Neural cell (in vitro differentiated cells): ENCODE data around the gene MAGI2. TPM values are rescaled to one million over a fixed set of nuclear protein-coding genes. Genes with fewer than 3 reads are reported as not detected.

Experiments
- H2AFZ ChIP-seq: fragments of 200-600, 300-800 bp; sonication (generic), shearing (Covaris generic); 2 replicates; pipeline ENCODE4 v1.6.0; 2014; ENCODE audit warnings: low read depth, mild to moderate bottlenecking, antibody characterized with exemption, low read length, moderate library complexity
- H3F3A ChIP-seq: fragments of 200-600 bp; shearing (Covaris generic); 2 replicates; pipeline ENCODE4 v1.6.1; 2016; ENCODE audit warnings: mild to moderate bottlenecking, moderate library complexity, mixed read lengths, antibody characterized with exemption, low read length; ENCODE audit not compliant: insufficient read depth, poor library complexity, severe bottlenecking
- H3K27ac ChIP-seq: fragments of 200-600, 300-800 bp; sonication (generic), shearing (Covaris generic); 2 replicates; pipeline ENCODE4 v1.5.1; 2014; ENCODE audit warnings: mild to moderate bottlenecking, low read length, moderate library complexity
- H3K27me3 ChIP-seq: fragments of 300-800, 200-600 bp; sonication (generic), shearing (Covaris generic); 2 replicates; pipeline ENCODE4 v1.6.0; 2014; ENCODE audit warnings: mild to moderate bottlenecking, low read depth, low read length, moderate library complexity; ENCODE audit not compliant: insufficient read depth
- H3K36me3 ChIP-seq: fragments of 300-800, 200-600 bp; sonication (generic), shearing (Covaris generic); 2 replicates; pipeline ENCODE4 v1.5.1; 2014; ENCODE audit warnings: mild to moderate bottlenecking, antibody characterized with exemption, low read length, moderate library complexity; ENCODE audit not compliant: insufficient read depth
- H3K4me2 ChIP-seq: fragments of 300-800, 200-600 bp; sonication (generic), shearing (Covaris generic); 2 replicates; pipeline ENCODE4 v1.6.0; 2014; ENCODE audit warnings: mild to moderate bottlenecking, low read length
- H3K4me3 ChIP-seq: fragments of 300-800, 200-600 bp; sonication (generic), shearing (Covaris generic); 2 replicates; pipeline ENCODE4 v1.5.1; 2014; ENCODE audit warnings: mild to moderate bottlenecking, low read length, moderate library complexity
- H3K79me2 ChIP-seq: fragments of 200-600 bp; shearing (Covaris generic); replicated peaks from 2 replicates; pipeline ENCODE4 v1.6.0; 2014; ENCODE audit warnings: mild to moderate bottlenecking, low read length, moderate library complexity; ENCODE audit not compliant: insufficient read depth
- H3K9ac ChIP-seq: fragments of 300-800, 200-600 bp; sonication (generic), shearing (Covaris generic); 2 replicates; pipeline ENCODE4 v1.6.1; 2016; ENCODE audit warnings: mild to moderate bottlenecking, low read length, mixed read lengths
- H3K9me2 ChIP-seq: fragments of 200-600 bp; shearing (Covaris generic); 2 replicates; pipeline ENCODE4 v1.6.1; 2016; ENCODE audit warnings: mild to moderate bottlenecking, low read length, mixed read lengths; ENCODE audit not compliant: insufficient read depth
- H3K9me3 ChIP-seq: fragments of 200-600, 300-800 bp; sonication (generic), shearing (Covaris generic); 2 replicates; pipeline ENCODE4 v1.6.1; 2016; ENCODE audit warnings: mild to moderate bottlenecking, mixed run types, low read length, moderate library complexity, mixed read lengths
- H4K20me1 ChIP-seq: fragments of 200-600 bp; shearing (Covaris generic); 2 replicates; pipeline ENCODE4 v1.6.1; 2016; ENCODE audit warnings: mild to moderate bottlenecking, mixed run types; ENCODE audit not compliant: insufficient read depth
- EP300 ChIP-seq: fragments of 450-650 bp; conservative IDR thresholded peaks from 2 replicates; pipeline ENCODE4 v1.6.1; 2014; ENCODE audit warnings: antibody characterized with exemption, mild to moderate bottlenecking, moderate library complexity; ENCODE audit not compliant: poor library complexity, severe bottlenecking
- EZH2 ChIP-seq: fragments of 200-600, 300-800 bp; shearing (Covaris generic), sonication (generic); IDR thresholded peaks from 2 replicates; pipeline ENCODE4 v1.6.1; 2014; ENCODE audit warnings: antibody characterized with exemption, low read length, borderline replicate concordance, mild to moderate bottlenecking; ENCODE audit not compliant: insufficient read depth, poor library complexity, severe bottlenecking
- MXI1 ChIP-seq: fragments of 450-650 bp; conservative IDR thresholded peaks from 2 replicates; pipeline ENCODE4 v1.6.1; 2014; ENCODE audit warnings: antibody characterized with exemption, mild to moderate bottlenecking; ENCODE audit not compliant: poor library complexity, severe bottlenecking
- POLR2AphosphoS5 ChIP-seq: IDR thresholded peaks from 2 replicates; pipeline ENCODE4 v1.6.1; 2012
- RAD21 ChIP-seq: fragments of 450-650 bp; conservative IDR thresholded peaks from 2 replicates; pipeline ENCODE4 v1.6.1; 2014; ENCODE audit warnings: antibody characterized with exemption, mild to moderate bottlenecking, moderate library complexity
- REST ChIP-seq: IDR thresholded peaks from 2 replicates; pipeline ENCODE4 v1.6.1; 2012; ENCODE audit warnings: borderline replicate concordance
- SMC3 ChIP-seq: fragments of 450-650 bp; conservative IDR thresholded peaks from 2 replicates; pipeline ENCODE4 v1.6.1; 2014; ENCODE audit warnings: antibody characterized with exemption, mild to moderate bottlenecking, moderate library complexity; ENCODE audit not compliant: poor library complexity
- TAF1 ChIP-seq: IDR thresholded peaks from 2 replicates; pipeline ENCODE4 v1.6.1; 2012; ENCODE audit warnings: low read depth
- polyA plus RNA-seq: library from polyadenylated mRNA; depleted of rRNA; stranded (reverse); fragments of >200 nt; gene quantifications from 2 replicates; pipeline ENCODE4 v1.2.3, GENCODE V29; 2014

The MAGI2 gene
- polyA plus RNA-seq, 1 donor from 2014 or later = 19.3 TPM

GRCh38 chr7:78189762-78190161, 1263.7 kb downstream of the MAGI2 start:
- Histone ChIP-seq H3K4me3 (no peak overlapping the region), H2AFZ (no peak overlapping the region), H3K36me3 (peaks cover 3% of the 10 kb centered on the region), H3K9ac (no peak overlapping the region), H3K9me2 (no peaks in the 10 kb centered on the region), H3K4me2 (no peak overlapping the region), H3F3A (no peaks in the 10 kb centered on the region), H3K27ac (no peak overlapping the region), H3K27me3 (no peaks in the 10 kb centered on the region), H3K79me2 (no peaks in the 10 kb centered on the region), H4K20me1 (no peaks in the 10 kb centered on the region), H3K9me3 (no peaks in the 10 kb centered on the region)
- TF ChIP-seq MXI1 (no peak), TAF1 (no peak), RAD21 (no peak), SMC3 (no peak), EP300 (no peak)

GRCh38 chr7:78185149-78185745, 1268.2 kb downstream of the MAGI2 start:
- H3K27me3 ChIP-seq = no peaks in the 10 kb centered on the region
- no peak overlapping the region for H3K4me3 ChIP-seq
- H3K27ac ChIP-seq = peak overlapping the region; percentile 53
- H4K20me1 ChIP-seq = no peaks in the 10 kb centered on the region
- no peaks in the 10 kb centered on the region for H3K9me2 ChIP-seq
- no peak overlapping the region for H2AFZ ChIP-seq
- no peaks in the 10 kb centered on the region for H3K9me3 ChIP-seq
- H3K4me2 ChIP-seq = no peak overlapping the region
- TF ChIP-seq REST = no peak
- no peak for TF ChIP-seq EZH2
- no peak for TF ChIP-seq MXI1
- no peak for TF ChIP-seq RAD21
- TF ChIP-seq EP300 = no peak
- no peaks in the 10 kb centered on the region for H3K36me3 ChIP-seq
- H3F3A ChIP-seq = no peaks in the 10 kb centered on the region
- no peaks in the 10 kb centered on the region for H3K79me2 ChIP-seq
- no peak overlapping the region for H3K9ac ChIP-seq

DNA sequence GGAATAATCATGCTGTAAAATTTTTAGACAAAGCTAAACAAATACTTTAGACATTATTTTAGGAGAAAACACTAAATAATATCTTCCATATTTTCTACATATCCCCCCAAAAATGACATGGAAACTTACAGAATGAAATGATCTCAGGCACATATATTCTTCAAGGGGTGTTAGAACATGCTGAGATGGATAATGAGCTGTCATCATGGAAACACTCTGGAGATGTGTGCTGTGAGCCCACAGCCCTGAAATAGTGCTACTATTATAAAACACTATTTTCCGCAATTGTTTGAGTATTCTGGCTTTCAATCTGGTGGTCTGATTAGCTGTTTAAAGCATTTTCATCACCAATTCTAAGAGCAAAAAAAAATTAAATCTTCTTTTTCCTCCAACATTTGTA, 1269.2 kb downstream of the MAGI2 start:
- peak; percentile 19 for TF ChIP-seq EP300
- TF ChIP-seq POLR2AphosphoS5 = peak; percentile 68
- peak; percentile 24 for TF ChIP-seq REST
- no peak for TF ChIP-seq SMC3
- H3K27me3 ChIP-seq = no peaks in the 10 kb centered on the region

More for the DNA sequence above, 1269.2 kb downstream of the MAGI2 start:
- Histone ChIP-seq H3K9ac (no peak overlapping the region), H3K79me2 (no peaks in the 10 kb centered on the region), H3K9me2 (no peaks in the 10 kb centered on the region), H4K20me1 (no peaks in the 10 kb centered on the region), H3K27ac (peak overlapping the region; percentile 53), H3K4me2 (no peak overlapping the region), H3K4me3 (peak overlapping the region; percentile 5), H3F3A (no peaks in the 10 kb centered on the region), H3K9me3 (no peaks in the 10 kb centered on the region), H2AFZ (no peak overlapping the region), H3K36me3 (no peaks in the 10 kb centered on the region)
